HG02884 (cell line): ENCODE measurements around the gene PTPN3.

Source experiments
- ATAC-seq: cut with Tn5 transposase; IDR thresholded peaks from one replicate; pipeline ENCODE4 v1.9.1; 2021; ENCODE audit warnings: mild to moderate bottlenecking, moderate library complexity; ENCODE audit not compliant: unreplicated experiment

PTPN3 gene

DNA sequence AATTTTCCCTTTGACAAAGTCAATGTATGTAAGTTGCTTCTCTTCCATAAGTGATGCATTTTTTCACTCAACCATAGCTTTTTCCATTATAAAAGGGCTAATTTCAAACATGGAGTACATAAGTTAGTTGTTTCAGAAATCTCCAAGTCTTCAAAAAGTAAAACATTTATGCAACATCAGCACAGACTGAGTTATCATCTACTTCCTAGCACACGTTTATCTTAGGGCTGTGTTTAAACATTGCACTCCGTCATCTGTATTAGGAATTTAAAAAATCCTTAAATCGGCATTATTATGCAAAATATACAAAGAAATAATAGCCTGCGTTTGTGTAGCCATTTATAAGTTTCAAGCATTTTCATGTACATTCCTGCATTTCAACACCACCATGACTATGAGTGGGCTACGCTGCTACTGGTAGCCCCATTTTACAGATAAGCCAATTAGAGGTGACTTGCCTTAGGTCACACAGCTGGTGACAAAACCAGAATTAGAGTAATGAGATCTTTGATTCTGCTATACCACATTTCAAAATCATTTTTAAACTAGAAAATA is 43.4 kb downstream of the PTPN3 start:
- ATAC-seq: no peak

DNA sequence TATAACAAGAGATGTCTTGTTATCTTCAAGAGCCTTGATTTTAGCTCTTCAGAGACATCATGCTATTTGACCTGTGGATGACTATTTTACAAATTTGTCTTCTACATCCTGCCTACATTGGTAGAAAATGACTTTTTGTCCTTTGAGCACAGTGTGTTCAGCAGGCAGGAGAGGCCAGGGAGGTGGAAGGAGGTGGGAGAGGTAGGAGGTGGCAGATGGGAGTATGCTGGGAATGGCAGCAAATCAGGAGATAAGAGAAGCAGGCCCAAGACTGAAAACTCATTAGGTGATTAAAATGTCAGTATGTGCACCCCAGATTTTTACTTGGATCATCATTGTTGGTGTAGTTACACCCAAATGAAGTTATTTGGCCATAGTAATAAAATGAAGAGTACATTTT is 44.1 kb downstream of the PTPN3 start:
- ATAC-seq: no peak

DNA sequence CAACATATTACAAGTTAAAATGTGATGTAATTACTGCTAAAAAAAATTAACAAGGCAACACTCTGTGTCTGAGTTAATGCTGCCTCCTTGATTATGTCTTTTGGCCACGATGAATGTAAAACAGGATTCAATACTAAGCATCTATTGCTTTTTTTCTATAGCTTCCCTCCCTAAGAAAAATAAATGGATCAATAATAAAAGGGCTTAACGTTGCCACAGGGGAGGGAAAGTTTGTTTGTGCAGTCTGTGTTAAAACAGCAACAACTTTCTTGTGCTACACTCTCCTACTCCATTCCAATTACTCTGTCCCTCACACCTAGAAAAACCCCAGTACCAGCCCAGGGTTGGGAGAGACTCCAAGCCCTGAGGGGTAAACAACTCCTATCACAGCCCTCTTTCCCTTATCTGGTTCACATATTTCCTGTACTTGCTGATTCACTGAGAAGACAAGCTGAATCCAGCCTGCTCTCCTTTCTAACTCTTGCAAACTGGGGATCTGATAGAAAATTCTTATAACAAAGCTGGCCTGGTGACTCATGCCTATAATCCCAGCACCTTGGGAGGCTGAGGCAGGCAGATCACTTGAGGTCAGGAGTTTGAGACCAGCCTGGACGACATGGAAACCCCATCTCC is 44.8 kb downstream of the PTPN3 start:
- ATAC-seq: no peak

- ATAC-seq: no peak
Measured at GRCh38 chr9:109452761-109453160, 45.3 kb downstream of the PTPN3 start.

DNA sequence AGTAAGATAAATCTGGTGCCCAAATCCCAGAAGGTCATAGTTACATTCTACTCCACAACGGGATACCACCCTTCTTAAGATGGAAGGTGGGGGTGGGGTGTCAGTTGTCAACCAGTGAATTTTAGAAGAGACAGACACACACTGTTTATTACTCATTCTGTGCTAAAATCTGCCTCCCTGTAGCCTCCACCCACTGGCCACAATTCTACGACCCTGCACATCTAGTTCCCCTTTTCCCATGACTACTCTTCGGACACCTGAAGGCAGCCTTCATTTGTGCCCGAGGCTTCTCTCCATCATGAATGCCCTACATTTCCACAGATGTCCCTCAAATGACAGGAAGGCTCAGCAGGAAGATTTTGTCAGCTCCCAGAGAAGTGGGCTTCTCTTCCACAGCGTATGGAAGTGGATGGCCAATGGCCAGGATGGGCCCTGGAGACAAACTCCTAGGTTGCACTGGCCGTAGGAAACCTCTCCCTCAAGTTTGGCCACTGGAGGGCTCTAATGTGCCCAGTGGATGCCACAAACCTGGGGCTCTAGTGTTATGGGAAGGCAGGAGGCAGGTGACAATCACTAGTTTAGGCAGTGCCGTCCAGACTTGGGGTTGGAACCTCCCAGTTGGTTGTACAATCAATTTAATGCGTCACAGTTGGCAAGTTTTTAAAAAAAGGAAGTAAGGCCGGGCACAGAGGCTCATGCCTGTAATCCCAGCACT is 46.6 kb downstream of the PTPN3 start:
- ATAC-seq: no peak

- no peak for ATAC-seq
Measured at GRCh38 chr9:109450346-109450745, 47.8 kb downstream of the PTPN3 start.

DNA sequence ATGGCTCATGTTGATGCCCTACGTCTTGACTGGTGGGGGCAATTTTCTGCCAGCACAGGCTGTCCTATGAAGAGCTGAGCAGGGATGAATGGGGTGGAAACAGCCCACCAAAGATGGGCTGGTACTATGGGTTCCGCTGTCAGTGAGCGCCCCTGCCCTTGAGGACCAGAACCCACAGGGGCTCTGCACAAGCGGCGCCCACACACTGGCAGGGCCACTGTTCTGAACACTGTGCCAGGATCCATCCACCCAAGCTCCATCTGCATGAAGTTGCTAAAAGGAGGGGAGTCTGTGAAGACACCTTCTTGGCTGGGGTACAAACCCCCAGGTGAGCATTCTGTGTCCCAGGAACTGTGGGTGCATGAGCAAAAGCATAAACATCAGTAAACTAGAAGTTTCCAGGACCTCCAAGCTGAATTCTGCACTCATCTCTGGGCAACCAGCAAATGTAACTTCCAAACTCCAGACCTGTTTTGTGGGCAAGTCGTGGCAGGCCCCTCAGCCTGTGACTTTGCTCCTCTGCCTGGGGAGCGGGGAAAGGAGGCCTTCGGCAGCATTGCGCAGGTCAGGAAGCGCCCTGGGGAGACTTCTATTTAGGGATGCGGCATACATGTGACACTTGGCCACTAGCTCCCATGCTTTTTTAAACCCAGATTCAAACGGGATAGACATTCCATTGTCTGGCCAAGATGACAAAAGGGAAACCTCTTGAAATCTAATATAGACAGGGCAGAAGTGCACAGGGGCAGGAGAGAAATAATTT is 48.9 kb downstream of the PTPN3 start:
- no peak for ATAC-seq

GRCh38 chr9:109448223-109448622 is 49.9 kb downstream of the PTPN3 start:
- ATAC-seq: no peak

- ATAC-seq: peak; percentile 56
Measured at GRCh38 chr9:109447329-109448076, 50.6 kb downstream of the PTPN3 start.

- ATAC-seq: no peak
Measured at GRCh38 chr9:109444771-109445320, 53.3 kb downstream of the PTPN3 start.

DNA sequence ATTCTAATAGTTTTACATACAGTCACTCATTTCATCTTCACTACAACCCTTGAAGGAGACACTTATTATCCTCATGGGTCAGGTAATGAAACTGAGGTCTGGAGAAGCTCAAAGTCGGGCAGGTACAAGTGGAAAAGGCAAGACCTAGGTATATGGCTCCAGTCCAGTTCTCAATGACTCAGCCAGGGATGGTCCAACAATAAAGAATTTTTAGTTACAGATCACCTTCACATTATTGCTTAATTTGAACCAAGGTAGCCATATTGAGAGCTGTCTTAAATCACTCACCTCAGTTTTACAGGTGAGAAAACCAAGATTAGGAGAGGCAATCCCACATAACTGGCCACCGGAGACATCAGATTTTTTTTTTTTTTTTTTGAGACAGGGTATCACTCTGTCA is 55.4 kb downstream of the PTPN3 start:
- ATAC-seq: no peak

- ATAC-seq: no peak
Measured at GRCh38 chr9:109441296-109441695, 56.8 kb downstream of the PTPN3 start.

DNA sequence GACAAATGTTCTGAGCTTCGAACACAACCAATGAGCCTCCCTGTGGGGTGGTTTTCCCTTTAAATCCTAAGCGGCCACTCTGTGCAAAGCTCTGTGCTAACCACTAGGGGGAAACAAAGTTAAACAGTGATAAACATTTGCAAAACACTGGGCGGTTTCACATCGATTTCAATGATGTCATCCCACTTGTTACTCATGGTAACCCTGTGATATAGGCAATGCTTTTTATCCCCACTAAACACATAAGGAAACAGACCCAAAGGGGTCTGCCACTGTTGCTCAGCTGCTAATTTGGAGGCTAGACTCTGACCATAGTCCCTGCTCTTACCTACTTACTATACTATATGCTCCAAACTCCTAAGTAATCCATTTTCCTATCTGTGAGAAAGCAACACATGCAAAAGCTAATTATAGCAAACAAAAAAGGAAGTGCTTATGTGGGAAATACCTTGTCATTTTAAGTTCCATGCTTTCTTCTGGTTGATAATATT is 57.3 kb downstream of the PTPN3 start:
- ATAC-seq: peak; percentile 89

- peak; percentile 29 for ATAC-seq
Measured at GRCh38 chr9:109440117-109440515, 58.0 kb downstream of the PTPN3 start.

GRCh38 chr9:109439378-109440116 is 58.6 kb downstream of the PTPN3 start:
- ATAC-seq: no peak

DNA sequence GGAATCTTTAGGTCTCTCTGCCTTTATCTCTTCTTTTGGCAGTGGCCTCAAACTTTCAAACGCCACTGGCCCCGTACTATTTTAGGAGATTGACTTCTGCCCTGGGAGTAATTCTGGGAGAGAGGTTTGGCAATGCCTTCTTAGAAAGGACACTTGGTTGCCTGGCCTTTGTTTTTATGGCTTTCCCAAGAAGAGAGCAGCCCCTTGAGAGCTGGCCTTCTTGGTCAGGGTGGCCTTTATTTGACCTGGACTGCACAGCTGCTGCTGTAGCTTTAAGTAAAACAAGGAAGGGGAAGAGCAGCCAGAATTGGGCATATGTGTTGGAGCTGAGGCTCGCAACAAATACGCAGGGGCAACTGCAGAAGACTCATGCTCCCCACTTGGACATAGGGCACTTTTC is 60.8 kb downstream of the PTPN3 start:
- ATAC-seq: no peak

DNA sequence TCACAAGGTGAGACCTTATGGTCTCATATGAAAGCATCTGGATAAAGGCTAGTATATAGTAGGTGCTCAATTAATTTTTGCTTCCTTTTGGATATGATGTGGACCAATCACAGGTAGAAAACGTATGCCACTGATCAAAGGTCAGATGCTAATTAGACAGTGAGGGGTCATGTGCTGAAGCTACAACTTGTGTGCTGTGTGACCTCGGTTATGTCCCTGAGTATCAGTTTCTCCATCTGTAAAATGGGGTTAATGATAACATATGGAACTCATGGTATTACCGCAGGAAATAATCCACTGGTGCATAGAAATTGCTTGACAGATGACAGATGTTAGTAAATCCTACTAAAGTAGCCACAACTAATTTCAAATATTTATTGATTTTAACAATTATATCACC is 62.0 kb downstream of the PTPN3 start:
- ATAC-seq: no peak

DNA sequence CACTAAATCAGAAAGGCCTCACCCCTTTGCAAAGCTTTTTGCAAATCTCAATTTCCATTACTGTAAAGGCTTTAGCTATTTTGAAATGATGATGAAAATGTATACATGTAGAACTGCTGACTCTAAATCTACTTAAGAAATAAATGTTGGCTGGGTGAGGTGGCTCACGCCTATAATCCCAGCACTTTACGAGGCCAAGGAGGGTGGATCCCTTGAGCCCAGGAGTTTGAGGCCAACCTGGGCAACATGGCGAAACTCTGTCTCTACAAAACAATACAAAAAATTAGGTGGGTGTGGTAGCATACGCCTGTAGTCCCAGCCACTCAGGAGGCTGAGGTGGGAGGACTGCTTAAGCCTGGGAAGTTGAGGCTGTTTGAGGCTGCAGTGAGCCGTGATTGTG is 64.6 kb downstream of the PTPN3 start:
- ATAC-seq: no peak

DNA sequence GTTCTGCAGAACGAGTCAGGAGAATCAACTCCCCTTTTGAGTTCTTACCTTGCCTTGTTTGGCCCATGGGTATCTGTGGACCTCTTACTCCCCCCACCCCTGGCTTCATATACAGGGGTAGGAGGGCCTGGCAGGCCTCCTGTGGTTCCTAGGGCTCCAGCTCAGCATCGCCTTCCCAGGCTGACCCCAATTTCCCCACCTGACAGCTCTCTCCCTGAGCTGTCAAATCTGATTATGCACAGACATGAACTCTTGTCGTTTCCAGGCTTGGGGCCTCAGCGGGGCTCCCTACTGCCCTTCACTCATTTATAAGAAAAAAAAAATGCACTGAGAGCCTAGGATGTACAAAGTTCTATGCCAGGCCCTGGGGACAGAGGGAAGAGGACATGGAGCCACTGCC is 67.9 kb downstream of the PTPN3 start:
- no peak for ATAC-seq

DNA sequence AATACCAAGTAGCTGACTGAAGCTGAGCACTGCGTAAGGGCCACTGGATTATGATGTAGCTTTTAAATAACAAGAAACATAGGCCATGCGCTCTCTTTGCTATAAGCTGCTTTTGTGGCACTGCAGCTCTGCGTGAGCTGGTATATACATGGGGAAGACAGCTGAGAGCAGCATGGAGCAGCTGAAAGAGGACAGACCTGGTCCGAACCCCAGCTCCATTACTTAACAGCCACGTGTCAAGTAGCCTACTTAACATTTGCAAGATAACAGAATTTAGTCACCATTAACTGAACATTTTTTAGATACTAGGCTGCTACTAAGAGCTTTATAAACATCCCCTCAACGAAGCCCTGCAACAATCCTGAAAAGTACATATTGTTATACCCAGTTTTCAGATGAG is 69.3 kb downstream of the PTPN3 start:
- no peak for ATAC-seq
